ENCODE results near the gene FOXJ3.

The FOXJ3 gene

DNA sequence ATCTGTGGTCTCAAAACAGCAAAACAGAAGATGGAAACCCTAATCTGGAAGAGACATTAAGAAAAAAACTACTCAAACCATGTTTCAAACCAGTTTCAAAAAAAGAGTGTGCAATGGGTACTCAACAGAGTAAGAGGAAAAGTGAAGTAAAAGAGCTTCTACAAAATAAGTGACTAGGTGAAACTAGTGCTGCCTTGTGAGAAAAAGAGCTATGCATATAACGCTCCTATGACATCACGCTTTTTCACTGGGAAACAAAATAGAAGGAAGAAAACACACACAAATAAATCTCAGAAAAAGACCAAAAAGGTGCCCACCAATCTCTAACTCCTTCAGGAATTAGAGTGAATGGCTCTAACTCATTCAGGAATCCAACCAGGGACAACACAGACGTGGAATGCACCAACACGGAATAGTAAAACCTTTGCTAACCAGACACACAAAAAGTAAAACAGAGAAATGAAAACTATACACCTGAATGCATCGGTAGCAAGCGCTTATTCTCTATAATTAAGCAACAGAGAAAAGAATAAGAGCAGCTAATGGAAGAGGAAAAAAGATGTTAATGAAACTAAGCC, 1.3 kb downstream of the FOXJ3 start:
- DNase-seq, result no peak

DNA sequence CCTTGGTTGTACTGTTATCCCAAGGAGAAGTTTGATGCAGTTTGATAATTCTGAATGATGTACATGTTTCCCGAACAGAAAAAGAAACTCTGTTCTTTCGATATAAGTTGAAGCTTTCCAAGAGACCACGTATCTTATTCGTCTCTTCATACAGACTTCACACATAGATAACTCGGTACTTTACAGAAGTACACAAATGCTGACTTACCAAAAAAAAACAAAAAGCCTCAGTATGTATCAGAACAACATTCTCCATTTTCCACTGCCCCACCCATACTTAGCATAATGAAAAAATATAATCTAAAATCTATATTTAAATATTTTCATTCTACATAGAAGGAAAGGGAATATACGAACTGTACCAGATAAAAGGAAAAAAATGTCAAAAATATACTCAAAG, 2.2 kb downstream of the FOXJ3 start:
- no peak for DNase-seq

DNA sequence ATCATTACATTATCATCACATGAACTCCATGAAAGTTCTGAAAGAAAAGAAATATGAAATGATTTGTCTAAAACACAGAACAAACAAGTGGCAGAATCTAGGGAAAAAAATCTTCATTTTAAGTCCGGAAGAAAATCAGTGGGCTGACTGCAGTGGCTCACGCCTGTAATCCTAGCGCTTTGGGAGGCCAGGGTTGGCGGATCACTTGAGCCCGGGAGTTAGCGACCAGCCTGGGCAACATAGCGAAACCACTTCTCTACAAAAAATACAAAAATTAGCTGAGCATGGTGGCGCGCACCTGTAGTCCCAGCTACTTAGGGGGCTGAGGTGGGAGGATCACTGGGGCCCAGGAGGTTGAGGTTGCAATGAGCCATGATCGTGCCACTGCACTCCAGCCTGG, 4.8 kb downstream of the FOXJ3 start:
- no peak for DNase-seq

DNA sequence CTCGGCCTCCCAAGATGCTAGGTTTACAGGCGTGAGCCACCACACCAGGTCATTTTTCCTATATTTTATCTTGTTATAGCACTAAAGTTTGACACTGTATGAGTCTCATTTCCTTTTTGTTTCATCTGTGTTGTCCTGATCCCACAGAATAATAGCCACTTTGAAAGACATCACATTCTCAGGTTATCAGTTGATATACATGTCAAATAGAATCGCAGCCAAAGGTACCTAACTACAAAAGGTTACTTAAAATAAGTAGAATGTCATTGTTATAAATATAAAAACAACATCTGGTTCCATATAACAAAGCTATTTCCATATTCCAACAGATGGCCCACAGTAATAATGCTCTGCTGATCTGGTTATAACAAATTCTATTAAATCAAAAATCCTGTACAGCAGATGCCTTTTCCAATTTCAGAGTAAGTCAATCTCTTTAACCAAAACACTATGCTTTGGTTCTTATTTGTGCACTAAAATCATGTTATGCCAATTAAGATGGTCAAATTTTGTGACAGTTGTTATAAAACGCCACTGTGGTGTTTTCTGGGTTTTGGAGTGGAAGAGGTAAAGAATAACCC, 6.0 kb downstream of the FOXJ3 start:
- DNase-seq, result no peak

DNA sequence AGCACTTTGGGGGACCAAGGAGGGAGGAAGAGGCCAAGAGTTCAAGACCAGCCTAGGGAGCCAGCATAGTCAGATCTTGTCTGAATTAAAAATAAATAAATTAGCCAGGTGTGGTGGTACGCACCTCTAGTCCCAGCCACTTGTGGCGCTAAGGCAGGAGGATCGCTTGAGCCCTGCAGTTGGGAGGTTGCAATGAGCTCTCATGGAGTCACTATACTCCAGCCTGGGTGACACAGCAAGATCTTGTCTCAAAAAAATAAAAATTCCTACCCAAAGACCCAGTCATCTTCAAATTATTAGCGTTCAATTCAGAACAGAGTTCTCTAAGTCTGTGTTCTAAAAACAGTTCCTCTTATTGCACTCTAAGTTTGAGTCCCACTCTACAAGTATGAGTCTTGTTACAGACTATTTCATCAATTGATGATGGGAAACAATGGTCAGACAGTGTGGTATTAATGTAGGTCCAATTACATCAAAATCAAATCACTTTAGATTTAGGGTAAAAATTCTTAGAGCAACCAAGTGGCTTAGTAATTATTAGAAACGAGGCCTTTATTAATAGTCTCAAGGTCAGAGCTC, 6.9 kb downstream of the FOXJ3 start:
- DNase-seq, result no peak

DNA sequence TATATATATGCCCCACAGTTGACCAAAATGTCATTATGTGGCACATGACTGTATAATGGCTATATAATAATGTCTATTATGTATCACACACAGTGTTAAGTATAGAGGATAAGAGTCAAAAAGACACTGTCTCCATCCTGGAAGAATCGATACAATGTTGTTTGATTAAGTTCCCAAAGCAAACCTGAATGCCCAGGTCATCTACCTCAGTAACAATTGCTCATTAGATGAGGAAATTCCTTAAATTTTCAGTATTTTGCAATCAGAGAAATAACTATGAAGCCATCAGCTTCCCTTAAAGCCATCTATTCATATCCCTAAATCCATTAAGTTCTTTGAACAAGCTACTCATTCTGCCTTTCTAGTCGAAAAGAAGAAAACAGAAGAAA, 10.0 kb downstream of the FOXJ3 start:
- DNase-seq, result no peak

DNA sequence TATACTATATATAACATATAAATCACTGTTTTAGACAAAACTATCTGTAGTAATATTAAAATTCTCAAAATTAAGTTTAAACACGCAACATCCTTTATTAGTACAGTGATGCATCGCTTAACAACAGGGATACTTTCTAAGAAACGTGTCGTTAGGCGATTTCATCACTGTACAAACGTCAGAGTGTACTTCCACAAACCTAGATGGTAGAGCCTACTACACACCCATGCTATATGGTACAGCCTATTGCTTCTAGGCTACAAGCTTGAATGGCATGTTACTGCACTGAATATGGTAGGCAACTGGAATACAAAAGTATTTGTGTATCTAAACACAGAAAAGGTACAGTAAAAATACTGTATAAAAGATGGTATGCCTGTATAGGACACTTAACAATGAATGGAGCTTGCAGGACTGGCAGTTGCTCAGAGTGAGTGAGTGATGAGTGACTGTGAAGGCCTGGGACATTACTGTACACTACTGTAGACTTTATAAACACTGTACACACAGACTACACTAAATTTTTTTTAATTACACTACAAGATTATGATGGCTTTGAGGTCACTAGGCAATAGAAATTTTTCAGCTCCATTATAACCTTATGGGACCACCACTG, 10.5 kb downstream of the FOXJ3 start:
- DNase-seq, result no peak

DNA sequence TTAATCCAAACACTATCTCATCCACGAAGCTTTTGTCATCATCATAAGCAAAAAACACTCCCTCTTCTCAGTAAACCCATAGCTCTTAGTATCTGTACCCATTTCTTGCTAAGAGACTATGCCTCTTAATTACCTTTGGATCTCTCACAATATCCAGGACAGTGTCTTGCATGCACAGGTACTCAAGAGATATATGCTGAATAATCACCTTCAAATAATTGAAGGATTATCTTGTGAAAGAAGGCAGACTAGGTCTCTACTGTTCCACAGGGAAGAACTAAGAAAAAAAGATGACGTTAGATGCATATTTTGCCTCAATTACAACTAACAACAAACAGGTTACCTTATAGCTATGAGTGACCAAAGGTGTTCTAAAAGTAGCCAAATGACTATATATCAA, 11.5 kb downstream of the FOXJ3 start:
- no peak for DNase-seq

DNA sequence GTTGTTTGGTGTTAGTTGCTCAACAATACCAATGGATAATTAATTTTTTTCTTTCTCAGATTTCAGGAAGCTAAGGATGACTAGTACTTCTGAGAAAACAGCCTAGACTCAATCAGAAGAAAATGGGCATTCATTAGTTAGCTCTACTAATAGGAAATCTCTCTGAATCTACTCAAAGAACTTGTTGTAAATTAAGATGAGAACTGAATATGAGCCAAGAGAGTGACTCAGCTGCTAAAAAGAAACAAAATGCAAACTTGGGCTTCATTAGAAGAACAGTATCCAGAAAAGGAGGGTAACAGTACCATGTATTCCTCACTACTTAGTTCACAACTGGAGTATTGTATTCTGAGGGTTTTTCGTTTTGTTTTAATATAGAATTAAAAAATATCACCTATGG, 12.5 kb downstream of the FOXJ3 start:
- no peak for DNase-seq

DNA sequence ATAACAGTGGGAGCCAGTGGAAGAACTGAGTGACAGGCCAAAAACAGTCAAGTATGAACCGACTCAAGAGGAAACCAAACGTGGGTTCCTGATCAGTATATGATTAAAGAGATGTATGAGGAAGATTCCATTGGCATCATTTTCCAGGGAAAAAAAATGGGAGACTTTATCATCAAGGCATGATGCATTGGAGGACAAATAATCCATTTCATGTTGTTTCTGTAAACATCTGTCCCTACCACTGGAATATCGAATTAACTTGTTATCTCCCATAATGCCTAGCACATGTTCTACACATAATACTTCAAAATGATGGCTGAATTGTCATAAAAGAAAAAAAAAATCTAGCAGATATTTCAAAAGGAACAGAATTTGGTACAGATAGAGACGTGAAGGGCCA, 13.3 kb downstream of the FOXJ3 start:
- no peak for DNase-seq

DNA sequence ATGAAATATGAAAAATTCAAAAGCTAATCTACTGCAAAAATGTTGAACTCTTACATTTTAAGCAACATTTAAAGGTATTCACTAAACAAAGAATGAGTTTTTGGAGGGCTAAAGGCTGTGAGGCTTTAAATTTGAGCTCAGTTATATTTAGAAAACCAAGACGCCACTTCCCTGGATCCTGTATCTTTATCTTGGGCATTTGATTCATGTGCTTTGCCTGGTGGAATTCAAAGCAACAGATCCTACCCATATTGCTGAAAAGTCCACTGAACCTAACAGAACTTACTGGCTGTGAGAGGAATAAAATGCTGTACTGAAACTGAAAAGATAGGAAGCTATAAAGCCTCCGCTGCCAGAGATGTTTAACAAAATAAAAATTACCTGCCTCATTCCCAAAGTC, 14.3 kb downstream of the FOXJ3 start:
- no peak for DNase-seq

DNA sequence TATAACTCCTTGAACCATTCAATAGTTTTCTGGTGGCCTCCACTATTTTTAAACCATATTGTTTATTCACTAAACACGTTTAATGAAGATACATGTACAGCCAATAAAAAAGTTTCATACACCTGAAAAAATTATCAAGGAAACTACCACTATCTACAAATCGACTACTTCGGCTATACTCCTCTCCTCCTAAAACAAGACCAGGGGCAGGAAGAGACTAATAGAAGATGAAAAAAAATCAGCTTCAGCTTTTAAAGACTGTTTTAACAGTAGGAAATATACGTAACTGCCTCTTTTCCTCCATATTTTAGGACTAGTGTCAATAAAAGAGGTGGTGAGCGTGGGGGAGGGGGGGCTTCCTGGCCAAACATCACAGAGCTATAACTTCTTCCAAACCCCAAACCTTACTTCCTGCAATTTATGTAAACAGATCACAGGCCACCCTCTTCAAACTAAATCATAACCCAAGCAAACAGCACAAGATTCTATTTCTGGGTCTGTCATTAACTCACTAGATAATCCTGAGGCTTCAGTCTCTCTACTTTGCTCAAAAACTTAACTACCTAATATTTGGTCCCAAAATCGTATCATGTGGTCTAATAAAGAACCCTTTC, 15.1 kb downstream of the FOXJ3 start:
- DNase-seq, result no peak

DNA sequence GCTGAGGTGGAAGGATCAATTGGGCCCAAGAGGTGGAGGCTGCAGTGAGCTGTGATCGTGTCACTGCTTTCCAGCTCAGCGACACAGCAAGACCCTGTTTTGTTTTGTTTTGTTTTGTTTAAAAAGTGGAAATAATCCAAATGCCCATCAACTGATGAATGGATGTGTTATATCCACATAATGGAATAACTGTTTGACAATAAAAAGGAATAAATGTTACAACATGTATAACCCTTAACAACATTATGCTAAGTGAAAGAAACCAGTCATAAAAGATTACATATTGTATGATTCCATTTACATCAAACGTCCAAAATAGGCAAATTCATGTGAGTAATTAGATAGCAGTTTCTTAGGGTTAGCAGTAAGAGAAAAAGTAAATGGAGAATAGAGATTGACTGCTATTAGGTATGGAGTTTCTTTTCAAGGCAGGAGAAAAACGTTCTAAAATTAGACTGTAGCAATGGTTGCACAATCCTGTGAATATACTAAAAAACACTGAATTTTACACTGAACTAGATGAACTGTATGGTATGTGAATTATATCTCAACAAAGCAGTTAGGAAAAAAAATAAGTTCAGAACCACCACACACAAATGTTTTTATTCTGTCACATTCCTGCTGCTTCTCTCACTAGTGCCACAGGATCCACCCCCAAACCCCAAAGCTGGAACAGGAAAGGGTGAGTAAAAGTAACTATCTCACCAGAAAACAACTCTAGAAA, 15.7 kb downstream of the FOXJ3 start:
- DNase-seq, result no peak

DNA sequence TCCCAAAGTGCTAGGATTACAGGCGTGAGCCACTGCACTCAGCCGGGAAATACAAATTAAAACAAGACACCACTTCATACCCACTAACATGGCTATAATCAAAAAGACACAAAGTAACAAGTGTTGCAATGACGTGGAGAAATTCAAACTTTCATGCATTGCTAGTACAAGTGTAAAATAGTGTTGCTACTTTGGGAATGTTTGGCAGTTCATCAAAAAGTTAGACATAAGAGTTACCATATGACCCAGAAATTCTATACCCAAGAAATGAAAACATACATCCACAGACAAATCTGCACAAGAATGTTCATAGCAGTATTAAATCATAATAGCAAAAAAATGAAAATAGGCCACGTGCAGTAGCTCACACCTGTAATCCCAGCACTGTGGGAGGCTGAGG, 16.4 kb downstream of the FOXJ3 start:
- no peak for DNase-seq

DNA sequence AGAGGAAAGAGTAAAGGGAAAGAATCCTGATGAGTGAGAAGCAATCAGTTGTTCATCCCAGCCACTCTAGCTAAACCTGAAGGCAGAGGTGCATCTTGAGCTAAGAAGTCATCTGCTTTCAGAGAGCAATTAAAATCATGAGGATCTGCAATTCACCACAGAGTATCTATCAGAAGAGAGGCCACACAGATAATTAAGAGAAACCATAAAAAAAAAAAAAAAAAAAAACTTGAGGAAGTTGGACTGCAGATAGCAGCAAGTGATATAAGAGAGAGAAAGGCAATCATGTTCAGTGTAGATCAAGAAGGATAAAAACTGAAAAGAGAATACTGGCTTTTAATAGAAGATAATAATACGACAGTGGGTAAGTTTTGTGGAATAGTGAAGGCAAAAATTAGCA, 17.7 kb downstream of the FOXJ3 start:
- no peak for DNase-seq

DNA sequence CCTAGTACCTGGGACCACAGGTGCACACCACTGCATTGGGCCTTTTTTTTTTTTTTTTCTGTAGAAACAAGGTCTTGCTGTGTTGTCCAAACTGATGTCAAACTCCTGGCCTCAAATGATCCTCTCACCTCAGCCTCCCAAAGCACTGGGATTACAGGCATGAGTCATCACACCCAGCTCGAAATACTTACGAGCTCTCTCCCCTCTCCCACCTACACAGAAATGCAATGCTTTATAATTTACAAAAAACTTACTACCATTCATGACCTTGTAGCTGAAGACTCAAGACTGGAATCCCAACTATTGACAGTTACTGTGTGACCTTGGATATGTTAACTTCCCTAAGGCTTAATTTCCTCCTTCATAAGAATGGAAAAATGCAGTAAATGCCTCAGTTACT, 18.7 kb downstream of the FOXJ3 start:
- no peak for DNase-seq

DNA sequence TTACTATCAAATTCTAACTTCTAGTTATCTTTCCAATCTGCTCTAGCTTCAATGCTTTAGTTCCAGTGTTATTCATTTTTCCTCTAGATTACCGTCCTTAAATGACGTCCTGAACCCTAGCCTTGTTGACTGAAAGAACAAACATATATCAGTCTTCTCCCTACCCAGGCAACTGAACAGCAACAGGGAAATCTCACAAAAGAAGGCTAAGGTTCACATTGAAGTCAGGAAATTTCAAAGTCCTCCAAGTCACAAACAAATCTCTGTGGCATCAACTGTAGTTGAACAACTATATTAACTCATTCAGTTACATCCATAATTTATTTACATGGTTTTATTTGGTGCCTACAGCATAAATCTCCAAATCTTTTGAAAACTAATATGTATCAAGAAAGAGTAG, 19.5 kb downstream of the FOXJ3 start:
- DNase-seq, result no peak

DNA sequence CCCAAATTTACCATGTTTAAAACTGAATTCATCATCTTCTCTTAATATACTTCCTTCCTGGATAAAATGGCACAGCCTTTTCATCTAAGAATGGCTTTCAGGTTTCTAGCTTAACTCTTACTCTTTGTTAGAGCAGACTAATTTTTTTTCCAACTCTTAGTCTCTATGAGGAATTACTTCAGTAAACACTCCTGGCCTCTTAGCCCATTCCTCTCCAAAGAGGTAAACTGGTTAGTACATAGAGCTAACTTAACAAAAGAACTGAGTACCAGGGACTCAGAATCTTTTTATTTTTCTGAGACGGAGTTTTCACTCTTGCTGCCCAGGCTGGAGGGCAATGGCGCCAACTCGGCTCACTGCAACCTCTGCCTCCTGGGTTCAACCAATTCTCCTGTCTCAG, 21.1 kb downstream of the FOXJ3 start:
- DNase-seq, result no peak

DNA sequence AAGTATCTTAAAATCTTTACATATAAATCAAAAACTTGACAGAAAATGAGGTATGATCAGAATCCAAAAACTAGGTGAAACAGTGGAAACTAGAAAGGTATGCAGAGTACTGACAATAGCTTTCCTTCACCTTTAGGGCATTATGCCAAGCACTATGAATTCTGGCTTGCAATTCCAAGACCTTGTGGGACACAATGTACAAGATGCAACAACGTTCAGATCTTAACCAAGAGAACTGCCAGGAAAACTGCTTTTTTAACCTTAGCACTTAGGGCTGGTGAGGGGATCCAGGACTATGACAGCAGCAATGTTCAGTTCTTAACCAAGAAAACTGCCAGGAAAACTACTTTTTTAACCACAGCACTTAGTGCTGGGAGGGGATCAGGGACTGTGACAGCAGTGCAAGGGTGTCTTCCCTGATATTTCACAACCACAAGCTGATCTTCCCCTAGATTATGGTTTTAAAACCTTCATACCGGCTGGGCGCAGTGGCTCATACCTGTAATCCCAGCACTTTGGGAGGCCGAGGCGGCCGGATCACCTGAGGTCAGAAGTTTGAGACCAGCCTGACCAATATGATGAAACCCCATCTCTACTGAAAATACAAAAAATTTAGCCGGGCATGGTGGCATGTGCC, 22.3 kb downstream of the FOXJ3 start:
- no peak for DNase-seq

DNA sequence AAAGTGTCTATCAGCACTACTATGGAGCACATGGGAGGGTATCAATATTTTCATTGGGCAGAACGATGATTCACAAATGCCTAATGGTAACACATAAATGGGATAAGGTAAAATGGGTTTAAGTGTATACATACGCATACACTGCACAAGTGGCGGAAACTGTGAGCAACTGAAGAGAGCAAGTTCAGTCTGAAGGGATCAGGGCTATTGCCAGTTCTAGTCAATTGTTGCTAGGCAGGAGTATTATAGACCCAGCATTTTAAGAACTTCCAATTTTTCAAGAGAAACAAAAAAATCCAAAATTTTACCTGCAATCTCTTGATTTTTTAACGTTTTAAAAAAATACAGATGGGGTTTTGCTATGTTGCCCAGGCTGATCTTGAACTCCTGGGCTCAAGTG, 23.1 kb downstream of the FOXJ3 start:
- DNase-seq, result no peak

DNA sequence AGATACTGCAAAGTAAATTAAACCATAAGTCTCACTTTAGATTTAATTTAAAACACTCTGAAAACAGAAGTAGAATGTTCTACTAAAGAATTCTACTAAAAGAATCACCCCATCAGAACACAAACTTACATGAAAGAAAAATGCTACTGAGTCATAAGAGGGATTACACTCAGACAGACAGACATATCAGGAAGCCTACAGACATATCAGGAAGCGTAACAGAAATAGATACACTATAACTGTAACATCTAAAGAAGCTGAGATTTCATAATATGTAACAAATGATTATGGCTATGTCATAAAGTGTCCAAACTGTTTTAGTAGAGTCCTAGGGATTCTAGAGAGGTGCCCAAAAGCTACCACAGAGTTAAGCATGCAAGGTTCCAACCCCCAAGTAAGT, 23.9 kb downstream of the FOXJ3 start:
- no peak for DNase-seq

DNA sequence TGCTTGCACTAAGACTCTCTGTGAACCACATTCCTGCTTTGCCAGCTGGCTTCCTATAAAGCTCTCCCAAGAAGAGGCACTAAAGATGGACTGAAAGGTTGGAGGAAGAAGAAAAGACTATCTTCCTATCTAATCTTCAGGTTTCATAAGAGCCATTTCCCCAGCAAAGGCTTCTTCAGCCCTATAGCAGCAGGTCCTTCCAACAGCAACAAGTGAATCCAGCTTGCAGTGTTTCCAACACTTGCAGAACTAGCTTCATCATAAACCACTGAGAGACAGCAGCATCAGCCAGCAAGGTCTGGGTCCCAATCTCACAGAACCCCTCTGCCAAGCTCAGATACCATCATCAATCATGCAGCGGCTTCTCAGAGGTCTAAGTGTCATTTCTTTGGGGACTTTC, 28.1 kb downstream of the FOXJ3 start:
- no peak for DNase-seq

DNA sequence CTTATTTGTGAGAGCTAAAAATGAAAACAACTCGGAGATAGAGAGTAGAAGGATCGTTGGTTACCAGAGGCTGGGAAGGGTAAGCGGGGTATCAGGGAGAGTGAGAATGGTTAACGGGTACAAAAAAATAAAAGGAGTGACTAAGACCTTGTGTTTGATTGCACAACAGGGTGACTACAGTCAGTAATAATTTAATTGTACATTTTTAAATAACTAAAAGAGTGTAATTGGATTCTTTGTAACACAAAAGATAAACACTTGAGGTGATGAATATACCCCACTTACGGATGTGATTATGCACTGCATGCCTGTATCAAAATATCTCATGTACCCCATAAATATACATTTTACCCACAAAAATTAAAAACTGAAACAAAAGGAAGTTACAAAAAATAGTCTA, 29.4 kb downstream of the FOXJ3 start:
- no peak for DNase-seq

Data from NCI-H187 (cell line).